GM12878 (cell line): ENCODE measurements around the gene HNRNPF. TPM values are rescaled to one million over a fixed set of nuclear protein-coding genes. Genes with fewer than 3 reads are reported as not detected.

ENCODE experiments used
- BHLHE40 ChIP-seq, 2 experiments: fragments of 450-650 bp in 1 of 2; IDR thresholded peaks; 2 replicates each; pipeline ENCODE4 v1.6.1; 2011 to 2017; ENCODE audit warnings: low read depth in 2 of 2, borderline replicate concordance in 1 of 2, improper control_type of control experiment in 1 of 2, low read length in 1 of 2, mild to moderate bottlenecking in 1 of 2
- CBX3 ChIP-seq: fragments of 200-600 bp; sonication (generic); IDR thresholded peaks from 2 replicates; pipeline ENCODE4 v1.6.1; 2016; ENCODE audit warnings: low read depth, borderline replicate concordance
- CHD2 ChIP-seq: IDR thresholded peaks from 2 replicates; pipeline ENCODE4 v1.6.1; 2011; ENCODE audit warnings: low read depth, low read length, improper control_type of control experiment, borderline replicate concordance
- CUX1 ChIP-seq: IDR thresholded peaks from 2 replicates; pipeline ENCODE4 v1.6.1; 2012; ENCODE audit warnings: improper control_type of control experiment, low read depth, low read length; ENCODE audit not compliant: insufficient replicate concordance
- ETV6 ChIP-seq, 2 experiments: fragments of 450-650 bp in 1 of 2; IDR thresholded peaks in 1 of 2; conservative IDR thresholded peaks in 1 of 2; 2 replicates each; pipeline ENCODE4 v1.6.1; 2014; ENCODE audit warnings: antibody characterized with exemption in 1 of 2, borderline replicate concordance in 1 of 2, low read depth in 1 of 2, mild to moderate bottlenecking in 1 of 2, moderate library complexity in 1 of 2
- FOXK2 ChIP-seq: fragments of 450-650 bp; IDR thresholded peaks from 2 replicates; pipeline ENCODE4 v1.6.1; 2017; ENCODE audit warnings: mild to moderate bottlenecking, moderate library complexity
- HSF1 ChIP-seq: fragments of 150-350 bp; IDR thresholded peaks from 2 replicates; pipeline ENCODE4 v1.6.1; 2014; ENCODE audit warnings: mild to moderate bottlenecking, low read depth, low read length
- IKZF1 ChIP-seq: fragments of 450-650 bp; conservative IDR thresholded peaks from 2 replicates; pipeline ENCODE4 v1.6.1; 2017; ENCODE audit warnings: antibody characterized with exemption, mild to moderate bottlenecking
- IKZF2 ChIP-seq, 2 experiments: fragments of 450-650 bp; IDR thresholded peaks; 2 replicates each; pipeline ENCODE4 v1.6.1; 2017; ENCODE audit warnings: mild to moderate bottlenecking in 2 of 2, moderate library complexity in 2 of 2
- JUND ChIP-seq: IDR thresholded peaks from 2 replicates; pipeline ENCODE4 v1.6.1; 2012; ENCODE audit warnings: low read depth, mild to moderate bottlenecking, low read length, improper control_type of control experiment, moderate library complexity
- KDM1A ChIP-seq: fragments of 200-600 bp; sonication (generic); IDR thresholded peaks from 2 replicates; pipeline ENCODE4 v1.6.1; 2016; ENCODE audit warnings: borderline replicate concordance
- MTA2 ChIP-seq: fragments of 450-650 bp; IDR thresholded peaks from 2 replicates; pipeline ENCODE4 v1.6.1; 2016; ENCODE audit warnings: low read depth, mild to moderate bottlenecking, moderate library complexity
- NFXL1 ChIP-seq: fragments of 450-650 bp; IDR thresholded peaks from 2 replicates; pipeline ENCODE4 v1.6.1; 2017; ENCODE audit warnings: antibody characterized with exemption, mild to moderate bottlenecking, borderline replicate concordance
- NFYA ChIP-seq: IDR thresholded peaks from 2 replicates; pipeline ENCODE4 v1.6.1; 2011; ENCODE audit warnings: low read depth, mild to moderate bottlenecking, low read length, improper control_type of control experiment, borderline replicate concordance
- NR2C1 ChIP-seq: fragments of 450-650 bp; IDR thresholded peaks from 2 replicates; pipeline ENCODE4 v1.6.1; 2017; ENCODE audit warnings: antibody characterized with exemption, mild to moderate bottlenecking, moderate library complexity
- NR2F1 ChIP-seq: fragments of 450-650 bp; conservative IDR thresholded peaks from 2 replicates; pipeline ENCODE4 v1.6.1; 2017; ENCODE audit warnings: mild to moderate bottlenecking
- POLR2A ChIP-seq: IDR thresholded peaks from 2 replicates; pipeline ENCODE4 v1.6.1; 2011; ENCODE audit warnings: low read depth, mild to moderate bottlenecking, low read length
- RELA ChIP-seq: fragments of 450-650 bp; IDR thresholded peaks from 2 replicates; pipeline ENCODE4 v1.8.0; 2014; ENCODE audit warnings: borderline replicate concordance; ENCODE audit not compliant: partially characterized antibody
- RELB ChIP-seq: fragments of 450-650 bp; IDR thresholded peaks from 2 replicates; pipeline ENCODE4 v1.6.1; 2017; ENCODE audit warnings: low read depth, mild to moderate bottlenecking, moderate library complexity
- RFX5 ChIP-seq: IDR thresholded peaks from 2 replicates; pipeline ENCODE4 v1.6.1; 2011; ENCODE audit warnings: low read depth, low read length, improper control_type of control experiment
- RUNX3 ChIP-seq: IDR thresholded peaks from 2 replicates; pipeline ENCODE4 v1.6.1; 2012; ENCODE audit warnings: low read length, inconsistent platforms
- SMAD1 ChIP-seq: fragments of 450-650 bp; IDR thresholded peaks from 2 replicates; pipeline ENCODE4 v1.6.1; 2018; ENCODE audit warnings: mild to moderate bottlenecking, low read depth; ENCODE audit not compliant: partially characterized antibody
- SREBF2 ChIP-seq: IDR thresholded peaks from 2 replicates; pipeline ENCODE4 v1.6.1; 2012; ENCODE audit warnings: mild to moderate bottlenecking, low read length
- SRF ChIP-seq, 2 experiments: IDR thresholded peaks; 2 replicates each; pipeline ENCODE4 v1.6.1; 2011; ENCODE audit warnings: low read depth in 2 of 2, low read length in 2 of 2, mild to moderate bottlenecking in 1 of 2, moderate library complexity in 1 of 2
- YBX1 ChIP-seq: fragments of 450-650 bp; IDR thresholded peaks from 2 replicates; pipeline ENCODE4 v1.6.1; 2016; ENCODE audit warnings: antibody characterized with exemption
- polyA plus RNA-seq, 11 experiments: library from polyadenylated mRNA; depleted of rRNA in 4 of 11; unstranded in 6 of 11; stranded (reverse) in 5 of 11; fragments of >200 nt; fragmentation: Nextera tagmentation in 4 of 11; fragmentation: Illumina TruSeq in 1 of 11; extraction: Ambion mirVana in 4 of 11; extraction: Trizol in 1 of 11; gene quantifications; 1 replicate in 1 of 11; 2 replicates in 10 of 11; pipeline versions ENCODE4 v1.2.1 to v1.2.3, GENCODE V29; 2011 to 2016; ENCODE audit warnings: inconsistent platforms in 2 of 11, missing spikeins in 2 of 11, low read depth in 1 of 11
- total RNA-seq, 4 experiments: library from RNA; depleted of rRNA in 3 of 4; stranded (reverse); fragments of >200 nt in 3 of 4; fragmentation: Illumina TruSeq in 1 of 4; extraction: Trizol in 1 of 4; gene quantifications; 2 replicates each; pipeline versions ENCODE4 v1.2.1 to v1.2.3, GENCODE V29; 2013 to 2021

HNRNPF gene
- total and polyA plus RNA-seq, 10 of the 15 experiments (the other 5 are each of a cell fraction or from before 2014, with no cell fraction given), result 156 to 373 (median 293) TPM

- TF ChIP-seq RELB, result no peak
- TF ChIP-seq RELA, result no peak
- TF ChIP-seq KDM1A, result no peak
- TF ChIP-seq CBX3, result no peak
- TF ChIP-seq JUND, result no peak
- TF ChIP-seq RFX5, result no peak
- peak; percentile 80 for TF ChIP-seq NR2F1
- TF ChIP-seq MTA2, result no peak
- TF ChIP-seq YBX1, result no peak
- no peak for TF ChIP-seq FOXK2
- TF ChIP-seq IKZF2 (IDR thresholded peaks at IDR 0.05), result no peak
- no peak for TF ChIP-seq HSF1
- no peak for TF ChIP-seq SREBF2
- TF ChIP-seq CHD2, result 0 out of 2 replicates have a peak, but pooled peaks have one; percentile 9
- no peak for TF ChIP-seq CUX1
- TF ChIP-seq IKZF1, result peak; percentile 61
- TF ChIP-seq NR2C1, result peak; percentile 56
- no peak for TF ChIP-seq ETV6 (conservative IDR thresholded peaks at IDR 0.05 in 1 of 2, IDR thresholded peaks at IDR 0.05 in 1 of 2; ENCODE audit: borderline replicate concordance in 1 of 2, low read depth in 1 of 2)
- no peak for TF ChIP-seq SMAD1
- TF ChIP-seq POLR2A, result peak; percentile 74; the same call in 1 of the 2 replicates
- no peak for TF ChIP-seq NFXL1
- TF ChIP-seq RUNX3, result no peak
- TF ChIP-seq BHLHE40 (IDR thresholded peaks at IDR 0.05; ENCODE audit: borderline replicate concordance in 1 of 2, low read depth in 2 of 2, low read length in 1 of 2), result peak in 1 of 2 experiments; percentile 58; a peak in 2 of 4 replicates
- no peak for TF ChIP-seq NFYA
- no peak for TF ChIP-seq SRF (IDR thresholded peaks at IDR 0.05; ENCODE audit: low read depth in 2 of 2, low read length in 2 of 2)
Measured at GRCh38 chr10:43407148-43407575, 1.8 kb downstream of the HNRNPF start (continued).
